Thyroid gland (tissue), 4 donors: ENCODE results near the gene ZRANB2.

Experiments
- CTCF ChIP-seq, 6 experiments: fragments of 200-600 bp in 3 of 6; fragments of 450-650 bp in 3 of 6; sonication (generic) in 3 of 6; IDR thresholded peaks; one replicate each; pipeline ENCODE4 v1.5.1; 2016 to 2019; ENCODE audit warnings: antibody characterized with exemption in 6 of 6, mild to moderate bottlenecking in 2 of 6, inconsistent platforms in 1 of 6, moderate library complexity in 1 of 6
- POLR2A ChIP-seq, 2 donors: fragments of 450-650 bp; IDR thresholded peaks; one replicate each; pipeline ENCODE4 v1.6.1; 2017; ENCODE audit warnings: antibody characterized with exemption in 2 of 2, mild to moderate bottlenecking in 2 of 2, moderate library complexity in 1 of 2

- TF ChIP-seq CTCF (IDR thresholded peaks at IDR 0.05) (no peak), POLR2A (IDR thresholded peaks at IDR 0.05) (no peak)
These were observed 47.2 kb upstream of the ZRANB2 start for GRCh38 chr1:71128060-71128459.
